ENCODE data around the gene NRXN3. TPM values are rescaled to one million over a fixed set of nuclear protein-coding genes. Genes with fewer than 3 reads are reported as not detected.

Gene NRXN3
- total RNA-seq, 1 experiment from 2014 or later, result not detected

- no peak for ATAC-seq
- POLR2A ChIA-PET, result no interaction called here
- no peak overlapping the region for H2AFZ ChIP-seq (ENCODE audit: low read depth, low read length, poor library complexity, severe bottlenecking)
- no peaks in the 10 kb centered on the region for H3K9me2 ChIP-seq (ENCODE audit: insufficient read depth)
- intact Hi-C loops (cut with micrococcal nuclease), result no loop called here
- H3K9ac ChIP-seq (ENCODE audit: low read length), result no peak overlapping the region
- TF ChIP-seq ZFX (IDR thresholded peaks at IDR 0.05) (no peak), SIN3A (IDR thresholded peaks at IDR 0.05; ENCODE audit: low read depth) (no peak), CTCF (IDR thresholded peaks at IDR 0.05 in 2 of 3, conservative IDR thresholded peaks at IDR 0.05 in 1 of 3; ENCODE audit: borderline replicate concordance in 1 of 3, insufficient read depth in 1 of 3, low read depth in 2 of 3, low read length in 2 of 3) (no peak), MAX (IDR thresholded peaks at IDR 0.05) (no peak)
- no peak overlapping the region for H3K27ac ChIP-seq (ENCODE audit: low read depth, low read length)
- no peak overlapping the region for H3K4me2 ChIP-seq (ENCODE audit: low read length)
- H4K20me1 ChIP-seq (ENCODE audit: insufficient read depth), result no peaks in the 10 kb centered on the region
- CTCF ChIA-PET, result no interaction called here
- H3K4me1 ChIP-seq (ENCODE audit: control insufficient read depth in 1 of 2, insufficient read depth in 2 of 2, low read length in 2 of 2), result no peaks in the 10 kb centered on the region
- RAD21 ChIA-PET (ENCODE audit: low non-redundant PET in 1 of 2, low total read pairs in 2 of 2, uncharacterized antibody in 2 of 2, unreplicated experiment in 2 of 2), result no interaction called here
- H3K4me3 ChIP-seq (replicated peaks in 1 of 2; ENCODE audit: low read depth in 1 of 2, low read length in 2 of 2), result no peak overlapping the region
- H3K79me2 ChIP-seq (ENCODE audit: insufficient read depth, low read length), result no peaks in the 10 kb centered on the region
- H3K9me3 ChIP-seq (ENCODE audit: control insufficient read depth in 1 of 2, insufficient read depth in 1 of 2, low read depth in 1 of 2, low read length in 2 of 2), result no peaks in the 10 kb centered on the region
- H3K36me3 ChIP-seq (ENCODE audit: control insufficient read depth in 1 of 2, insufficient read depth in 2 of 2, low read length in 2 of 2), result no peaks in the 10 kb centered on the region
- H3K27me3 ChIP-seq (ENCODE audit: insufficient read depth, low read length), result peaks cover 34% of the 10 kb centered on the region
- BruUV-seq (replicated peaks), result no TSS peak
- no peak for DNase-seq (ENCODE audit: low read depth, low spot score)
Measured at GRCh38 chr14:78345131-78345744, 175.1 kb downstream of the NRXN3 start.

- CTCF ChIA-PET, result no interaction called here
- Histone ChIP-seq H3K27ac (ENCODE audit: low read depth, low read length) (no peak overlapping the region), H3K9me2 (ENCODE audit: insufficient read depth) (no peaks in the 10 kb centered on the region), H3K4me1 (ENCODE audit: control insufficient read depth in 1 of 2, insufficient read depth in 2 of 2, low read length in 2 of 2) (no peaks in the 10 kb centered on the region), H3K36me3 (ENCODE audit: control insufficient read depth in 1 of 2, insufficient read depth in 2 of 2, low read length in 2 of 2) (no peaks in the 10 kb centered on the region), H3K4me3 (replicated peaks in 1 of 2; ENCODE audit: low read depth in 1 of 2, low read length in 2 of 2) (no peak overlapping the region), H3K9me3 (ENCODE audit: control insufficient read depth in 1 of 2, insufficient read depth in 1 of 2, low read depth in 1 of 2, low read length in 2 of 2) (no peaks in the 10 kb centered on the region), H3K79me2 (ENCODE audit: insufficient read depth, low read length) (no peaks in the 10 kb centered on the region), H3K27me3 (ENCODE audit: insufficient read depth, low read length) (peaks cover 30% of the 10 kb centered on the region), H2AFZ (ENCODE audit: low read depth, low read length, poor library complexity, severe bottlenecking) (no peak overlapping the region), H3K4me2 (ENCODE audit: low read length) (no peak overlapping the region), H4K20me1 (ENCODE audit: insufficient read depth) (no peaks in the 10 kb centered on the region), H3K9ac (ENCODE audit: low read length) (no peak overlapping the region)
- DNase-seq (ENCODE audit: low read depth, low spot score), result no peak
- RAD21 ChIA-PET (ENCODE audit: low non-redundant PET in 1 of 2, low total read pairs in 2 of 2, uncharacterized antibody in 2 of 2, unreplicated experiment in 2 of 2), result no interaction called here
- POLR2A ChIA-PET, result no interaction called here
- no TSS peak for BruUV-seq (replicated peaks)
- intact Hi-C loops (cut with micrococcal nuclease), result no loop called here
- no peak for TF ChIP-seq EZH2 (IDR thresholded peaks at IDR 0.05)
- TF ChIP-seq RAD21 (IDR thresholded peaks at IDR 0.05; ENCODE audit: low read depth), result no peak
- TF ChIP-seq MAX (IDR thresholded peaks at IDR 0.05), result no peak
- TF ChIP-seq ELF1 (IDR thresholded peaks at IDR 0.05; ENCODE audit: borderline replicate concordance, low read depth), result no peak
- no peak for TF ChIP-seq SRF (IDR thresholded peaks at IDR 0.05; ENCODE audit: low read depth)
- no peak for TF ChIP-seq SP1 (IDR thresholded peaks at IDR 0.05; ENCODE audit: low read depth)
- no peak for ATAC-seq
Measured at GRCh38 chr14:78346747-78347146, 176.6 kb downstream of the NRXN3 start.

Data from HCT116 (cell line).